Fibroblast of pulmonary artery (primary cell): ENCODE measurements around the gene RYR3.

Experiments used
- DNase-seq: peaks from one replicate; pipeline ENCODE4 v3.0.0-alpha.2; 2010; ENCODE audit warnings: low read depth
- H3K4me3 ChIP-seq: replicated peaks from 2 replicates; pipeline ENCODE4 v1.5.1; 2011; ENCODE audit warnings: low read depth, mild to moderate bottlenecking, control low read depth, low read length, moderate library complexity
- TF ChIP-seq, protein P1 (sequence below): IDR thresholded peaks from 2 replicates; pipeline ENCODE4 v1.5.1; 2011; ENCODE audit warnings: mild to moderate bottlenecking, control low read depth, low read length, inconsistent platforms; ENCODE audit errors: missing control alignments

The RYR3 gene

DNA sequence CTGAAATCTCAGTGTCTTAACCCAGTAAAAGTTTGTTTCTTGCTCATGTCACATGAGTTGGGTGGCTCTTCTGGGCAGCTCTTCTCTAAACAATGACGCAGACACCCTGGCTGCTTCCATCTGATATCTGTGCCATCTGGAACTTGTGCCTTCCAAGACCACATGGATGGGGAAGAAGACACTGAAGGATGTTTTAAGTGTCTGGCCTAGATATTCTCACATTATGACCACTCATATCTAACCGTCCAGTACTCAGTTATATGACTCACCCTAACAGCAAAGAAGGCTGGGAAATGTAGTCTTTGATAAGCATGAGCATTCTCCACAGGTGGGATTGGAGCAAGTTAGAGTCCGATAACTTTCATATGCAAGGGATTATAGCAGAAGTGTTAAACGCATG lies 66.4 kb downstream of the RYR3 start:
- TF ChIP-seq, protein P1, sequence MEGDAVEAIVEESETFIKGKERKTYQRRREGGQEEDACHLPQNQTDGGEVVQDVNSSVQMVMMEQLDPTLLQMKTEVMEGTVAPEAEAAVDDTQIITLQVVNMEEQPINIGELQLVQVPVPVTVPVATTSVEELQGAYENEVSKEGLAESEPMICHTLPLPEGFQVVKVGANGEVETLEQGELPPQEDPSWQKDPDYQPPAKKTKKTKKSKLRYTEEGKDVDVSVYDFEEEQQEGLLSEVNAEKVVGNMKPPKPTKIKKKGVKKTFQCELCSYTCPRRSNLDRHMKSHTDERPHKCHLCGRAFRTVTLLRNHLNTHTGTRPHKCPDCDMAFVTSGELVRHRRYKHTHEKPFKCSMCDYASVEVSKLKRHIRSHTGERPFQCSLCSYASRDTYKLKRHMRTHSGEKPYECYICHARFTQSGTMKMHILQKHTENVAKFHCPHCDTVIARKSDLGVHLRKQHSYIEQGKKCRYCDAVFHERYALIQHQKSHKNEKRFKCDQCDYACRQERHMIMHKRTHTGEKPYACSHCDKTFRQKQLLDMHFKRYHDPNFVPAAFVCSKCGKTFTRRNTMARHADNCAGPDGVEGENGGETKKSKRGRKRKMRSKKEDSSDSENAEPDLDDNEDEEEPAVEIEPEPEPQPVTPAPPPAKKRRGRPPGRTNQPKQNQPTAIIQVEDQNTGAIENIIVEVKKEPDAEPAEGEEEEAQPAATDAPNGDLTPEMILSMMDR: no peak
- DNase-seq: no peak
- no peak overlapping the region for H3K4me3 ChIP-seq

DNA sequence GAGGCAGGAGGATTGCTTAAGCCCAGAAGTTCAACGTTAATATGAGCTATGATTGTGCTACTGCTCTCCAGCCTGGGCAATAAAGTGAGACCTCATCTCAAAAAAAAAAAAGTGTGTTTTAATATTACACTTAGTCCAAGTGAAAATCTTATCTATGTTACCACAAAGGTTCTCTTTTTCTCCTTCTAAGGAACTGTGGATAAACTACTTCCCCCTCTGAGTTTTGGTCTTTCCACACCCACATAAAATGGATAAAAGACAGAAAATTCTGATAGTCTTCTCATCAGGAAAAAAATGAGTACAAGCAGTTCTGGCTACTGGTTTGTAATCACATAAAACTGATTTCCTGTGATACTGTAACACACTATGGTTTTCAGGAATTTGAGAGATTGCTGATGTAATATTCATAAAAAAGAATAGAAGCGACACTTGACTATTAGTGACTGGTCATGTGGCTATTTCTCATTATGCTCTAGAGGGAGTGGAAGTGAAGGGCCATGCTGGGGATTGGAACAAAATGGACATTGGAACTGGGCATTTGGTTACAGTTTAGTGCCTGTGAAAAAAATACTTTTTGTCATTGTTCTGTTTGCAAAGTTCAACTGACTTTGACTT lies 68.2 kb downstream of the RYR3 start:
- no peak overlapping the region for H3K4me3 ChIP-seq
- no peak for DNase-seq
- TF ChIP-seq, protein P1: no peak

DNA sequence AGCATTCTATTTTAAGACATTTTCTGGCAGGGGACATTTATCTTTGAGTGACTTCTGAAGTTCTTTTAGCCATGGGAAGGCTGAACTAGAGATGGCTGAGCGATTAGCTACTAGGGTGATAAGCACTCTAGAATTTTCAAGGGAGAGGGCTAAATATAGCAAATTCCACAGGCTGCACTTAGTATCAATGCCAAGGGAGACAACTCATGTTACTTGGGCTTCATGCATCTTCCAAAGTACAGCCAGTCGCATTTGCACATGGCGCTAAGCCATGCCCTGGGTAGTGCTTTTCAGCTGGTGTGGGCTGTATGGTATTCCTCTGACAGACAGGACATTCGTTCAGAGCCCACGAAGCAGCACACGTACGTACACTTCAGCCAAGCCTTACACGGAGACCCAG lies 69.6 kb downstream of the RYR3 start:
- no peak for DNase-seq
- TF ChIP-seq, protein P1: no peak
- no peak overlapping the region for H3K4me3 ChIP-seq

DNA sequence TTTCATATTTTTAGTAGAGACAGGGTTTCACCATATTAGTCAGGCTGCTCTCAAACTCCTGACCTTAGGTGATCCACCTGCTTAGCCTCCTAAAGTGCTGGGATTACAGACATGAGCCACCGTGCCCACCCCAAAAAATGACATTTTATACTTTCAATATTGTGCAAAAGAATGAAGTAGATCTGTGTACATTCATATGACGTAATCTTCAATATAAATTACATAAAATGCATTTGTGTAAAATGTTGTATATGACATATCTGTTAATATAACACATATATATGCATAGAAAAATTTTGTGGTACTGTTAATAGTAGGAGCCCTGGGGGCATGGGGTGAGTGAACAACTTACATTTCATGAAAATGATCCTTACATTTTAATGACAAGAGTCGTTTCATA lies 71.7 kb downstream of the RYR3 start:
- TF ChIP-seq, protein P1: no peak
- no peak for DNase-seq

DNA sequence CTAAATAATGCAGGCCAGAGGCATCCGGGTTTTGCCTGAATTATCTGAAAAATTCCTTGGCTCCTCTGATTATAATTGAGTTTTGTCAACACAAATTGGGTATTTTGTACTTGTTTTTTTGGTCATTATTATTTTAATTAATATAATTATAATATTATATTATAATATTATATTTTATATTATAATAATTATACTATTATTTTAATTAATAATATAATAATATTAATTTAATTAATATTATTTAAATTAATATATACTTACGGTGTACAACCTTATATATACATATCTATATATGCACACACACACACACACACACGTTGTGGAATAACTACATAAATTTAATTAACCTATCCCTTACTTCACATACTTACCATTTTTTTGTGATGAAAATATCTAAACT lies 73.5 kb downstream of the RYR3 start:
- no peak for DNase-seq
- H3K4me3 ChIP-seq: no peak overlapping the region
- TF ChIP-seq, protein P1: no peak

More for the DNA sequence above, 71.7 kb downstream of the RYR3 start:
- H3K4me3 ChIP-seq: no peak overlapping the region

DNA sequence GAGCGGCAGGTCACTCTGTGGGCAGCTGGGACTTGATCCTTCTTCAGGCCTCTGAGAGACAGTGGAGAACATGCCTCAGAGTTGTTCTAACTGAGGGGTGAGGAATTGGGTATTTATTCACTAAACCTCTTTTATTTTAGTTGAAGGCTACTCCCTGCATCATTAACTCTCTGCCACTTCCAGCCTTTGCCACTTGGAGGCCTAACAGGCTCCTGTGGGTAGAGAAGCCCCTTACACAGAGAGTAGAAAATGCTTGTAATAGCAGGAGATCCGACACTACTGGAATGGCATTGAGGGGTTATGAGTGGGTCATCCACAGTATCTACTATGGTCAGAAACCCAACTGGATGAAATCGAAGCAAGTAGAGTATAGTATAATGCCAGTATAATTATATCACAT lies 81.7 kb downstream of the RYR3 start:
- no peak overlapping the region for H3K4me3 ChIP-seq
- DNase-seq: no peak
- TF ChIP-seq, protein P1: no peak

DNA sequence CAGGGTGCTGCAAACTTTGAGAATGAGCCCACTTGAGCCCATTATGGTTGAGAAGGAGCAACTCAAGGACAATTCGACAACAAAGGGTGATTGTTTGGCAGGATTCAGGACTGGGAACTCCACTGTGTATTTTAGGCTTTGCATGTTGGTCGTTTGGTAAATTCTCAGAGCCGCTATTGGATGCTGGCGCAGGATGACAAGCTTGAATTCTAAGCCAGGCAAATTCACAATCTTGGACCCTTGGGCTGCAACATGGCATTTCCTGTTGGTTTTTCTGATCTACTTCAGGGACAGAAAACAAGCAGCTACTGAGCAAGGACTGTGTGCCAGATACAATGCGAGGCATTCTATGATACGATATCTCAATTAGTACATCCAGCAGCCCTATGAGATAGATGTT lies 82.8 kb downstream of the RYR3 start:
- H3K4me3 ChIP-seq: no peak overlapping the region
- TF ChIP-seq, protein P1: no peak
- DNase-seq: no peak
